ENCODE results near the gene TSPYL4.

GRCh38 chr6:116258520-116258919 is 4.6 kb upstream of the TSPYL4 start:
- TF ChIP-seq EZH2phosphoT487 (IDR thresholded peaks at IDR 0.05; ENCODE audit: borderline replicate concordance), result no peak
- no peak for TF ChIP-seq CTCF (conservative IDR thresholded peaks at IDR 0.05; ENCODE audit: low read length)

All from Loucy (cell line).